HEK293 (cell line): ENCODE results near the gene BIK.

Experiments used
- BCL11A ChIP-seq: fragments of 450-650 bp; formaldehyde crosslinking; IDR thresholded peaks from 2 replicates; pipeline ENCODE4 v1.5.1; 2016; ENCODE audit warnings: low read depth, missing biosample characterization, missing genetic modification characterization
- ZNF239 ChIP-seq: fragments of 450-650 bp; formaldehyde crosslinking; IDR thresholded peaks from 2 replicates; pipeline ENCODE4 v1.5.1; 2016; ENCODE audit warnings: missing biosample characterization, missing genetic modification characterization
- ZNF549 ChIP-seq: fragments of 450-650 bp; IDR thresholded peaks from 2 replicates; pipeline ENCODE4 v1.5.1; 2018; ENCODE audit warnings: missing biosample characterization, missing genetic modification characterization, mild to moderate bottlenecking, inconsistent platforms, moderate library complexity
- TF ChIP-seq, protein P1 (sequence below): fragments of 450-650 bp; formaldehyde crosslinking; IDR thresholded peaks from 2 replicates; pipeline ENCODE4 v1.5.1; 2016; ENCODE audit warnings: missing biosample characterization, missing genetic modification characterization
- TF ChIP-seq, protein P2 (sequence below): fragments of 450-650 bp; formaldehyde crosslinking; IDR thresholded peaks from 2 replicates; pipeline ENCODE4 v1.5.1; 2016; ENCODE audit warnings: missing biosample characterization, missing genetic modification characterization
- TF ChIP-seq, protein P3 (sequence below): fragments of 450-650 bp; formaldehyde crosslinking; IDR thresholded peaks from 2 replicates; pipeline ENCODE4 v1.5.1; 2016; ENCODE audit warnings: missing biosample characterization, missing genetic modification characterization
- TF ChIP-seq, protein P4 (sequence below): fragments of 450-650 bp; formaldehyde crosslinking; IDR thresholded peaks from 2 replicates; pipeline ENCODE4 v1.5.1; 2016; ENCODE audit warnings: missing biosample characterization, missing genetic modification characterization, low read depth

DNA sequence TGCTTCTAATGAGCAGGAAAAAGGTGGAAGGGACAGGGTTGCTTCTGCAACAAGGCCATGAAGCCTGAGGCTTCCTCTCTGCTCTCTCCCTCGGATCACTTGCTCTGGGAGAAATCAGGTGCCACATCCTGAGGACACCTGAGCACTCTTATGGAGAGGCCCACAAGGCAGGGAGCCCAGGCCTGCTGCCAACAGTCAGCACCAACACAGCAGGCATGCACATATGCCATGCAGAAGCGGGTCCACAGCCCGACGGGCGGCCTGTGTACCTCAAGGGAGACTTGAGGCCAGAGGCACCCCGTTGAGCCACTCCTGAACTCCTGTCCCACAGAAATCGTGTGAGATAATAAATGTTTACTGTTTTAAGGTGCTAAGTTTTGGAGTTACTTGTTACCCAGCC, 66.9 kb downstream of the BIK start:
- TF ChIP-seq, protein P1, sequence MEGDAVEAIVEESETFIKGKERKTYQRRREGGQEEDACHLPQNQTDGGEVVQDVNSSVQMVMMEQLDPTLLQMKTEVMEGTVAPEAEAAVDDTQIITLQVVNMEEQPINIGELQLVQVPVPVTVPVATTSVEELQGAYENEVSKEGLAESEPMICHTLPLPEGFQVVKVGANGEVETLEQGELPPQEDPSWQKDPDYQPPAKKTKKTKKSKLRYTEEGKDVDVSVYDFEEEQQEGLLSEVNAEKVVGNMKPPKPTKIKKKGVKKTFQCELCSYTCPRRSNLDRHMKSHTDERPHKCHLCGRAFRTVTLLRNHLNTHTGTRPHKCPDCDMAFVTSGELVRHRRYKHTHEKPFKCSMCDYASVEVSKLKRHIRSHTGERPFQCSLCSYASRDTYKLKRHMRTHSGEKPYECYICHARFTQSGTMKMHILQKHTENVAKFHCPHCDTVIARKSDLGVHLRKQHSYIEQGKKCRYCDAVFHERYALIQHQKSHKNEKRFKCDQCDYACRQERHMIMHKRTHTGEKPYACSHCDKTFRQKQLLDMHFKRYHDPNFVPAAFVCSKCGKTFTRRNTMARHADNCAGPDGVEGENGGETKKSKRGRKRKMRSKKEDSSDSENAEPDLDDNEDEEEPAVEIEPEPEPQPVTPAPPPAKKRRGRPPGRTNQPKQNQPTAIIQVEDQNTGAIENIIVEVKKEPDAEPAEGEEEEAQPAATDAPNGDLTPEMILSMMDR, result no peak
- TF ChIP-seq, protein P2, sequence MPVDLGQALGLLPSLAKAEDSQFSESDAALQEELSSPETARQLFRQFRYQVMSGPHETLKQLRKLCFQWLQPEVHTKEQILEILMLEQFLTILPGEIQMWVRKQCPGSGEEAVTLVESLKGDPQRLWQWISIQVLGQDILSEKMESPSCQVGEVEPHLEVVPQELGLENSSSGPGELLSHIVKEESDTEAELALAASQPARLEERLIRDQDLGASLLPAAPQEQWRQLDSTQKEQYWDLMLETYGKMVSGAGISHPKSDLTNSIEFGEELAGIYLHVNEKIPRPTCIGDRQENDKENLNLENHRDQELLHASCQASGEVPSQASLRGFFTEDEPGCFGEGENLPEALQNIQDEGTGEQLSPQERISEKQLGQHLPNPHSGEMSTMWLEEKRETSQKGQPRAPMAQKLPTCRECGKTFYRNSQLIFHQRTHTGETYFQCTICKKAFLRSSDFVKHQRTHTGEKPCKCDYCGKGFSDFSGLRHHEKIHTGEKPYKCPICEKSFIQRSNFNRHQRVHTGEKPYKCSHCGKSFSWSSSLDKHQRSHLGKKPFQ (tag by site-specific recombination), result no peak
- no peak for TF ChIP-seq ZNF549 (tag by site-specific recombination)
- TF ChIP-seq, protein P3, sequence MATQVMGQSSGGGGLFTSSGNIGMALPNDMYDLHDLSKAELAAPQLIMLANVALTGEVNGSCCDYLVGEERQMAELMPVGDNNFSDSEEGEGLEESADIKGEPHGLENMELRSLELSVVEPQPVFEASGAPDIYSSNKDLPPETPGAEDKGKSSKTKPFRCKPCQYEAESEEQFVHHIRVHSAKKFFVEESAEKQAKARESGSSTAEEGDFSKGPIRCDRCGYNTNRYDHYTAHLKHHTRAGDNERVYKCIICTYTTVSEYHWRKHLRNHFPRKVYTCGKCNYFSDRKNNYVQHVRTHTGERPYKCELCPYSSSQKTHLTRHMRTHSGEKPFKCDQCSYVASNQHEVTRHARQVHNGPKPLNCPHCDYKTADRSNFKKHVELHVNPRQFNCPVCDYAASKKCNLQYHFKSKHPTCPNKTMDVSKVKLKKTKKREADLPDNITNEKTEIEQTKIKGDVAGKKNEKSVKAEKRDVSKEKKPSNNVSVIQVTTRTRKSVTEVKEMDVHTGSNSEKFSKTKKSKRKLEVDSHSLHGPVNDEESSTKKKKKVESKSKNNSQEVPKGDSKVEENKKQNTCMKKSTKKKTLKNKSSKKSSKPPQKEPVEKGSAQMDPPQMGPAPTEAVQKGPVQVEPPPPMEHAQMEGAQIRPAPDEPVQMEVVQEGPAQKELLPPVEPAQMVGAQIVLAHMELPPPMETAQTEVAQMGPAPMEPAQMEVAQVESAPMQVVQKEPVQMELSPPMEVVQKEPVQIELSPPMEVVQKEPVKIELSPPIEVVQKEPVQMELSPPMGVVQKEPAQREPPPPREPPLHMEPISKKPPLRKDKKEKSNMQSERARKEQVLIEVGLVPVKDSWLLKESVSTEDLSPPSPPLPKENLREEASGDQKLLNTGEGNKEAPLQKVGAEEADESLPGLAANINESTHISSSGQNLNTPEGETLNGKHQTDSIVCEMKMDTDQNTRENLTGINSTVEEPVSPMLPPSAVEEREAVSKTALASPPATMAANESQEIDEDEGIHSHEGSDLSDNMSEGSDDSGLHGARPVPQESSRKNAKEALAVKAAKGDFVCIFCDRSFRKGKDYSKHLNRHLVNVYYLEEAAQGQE, result no peak
- no peak for TF ChIP-seq BCL11A (tag by site-specific recombination)
- no peak for TF ChIP-seq ZNF239
- TF ChIP-seq, protein P4, sequence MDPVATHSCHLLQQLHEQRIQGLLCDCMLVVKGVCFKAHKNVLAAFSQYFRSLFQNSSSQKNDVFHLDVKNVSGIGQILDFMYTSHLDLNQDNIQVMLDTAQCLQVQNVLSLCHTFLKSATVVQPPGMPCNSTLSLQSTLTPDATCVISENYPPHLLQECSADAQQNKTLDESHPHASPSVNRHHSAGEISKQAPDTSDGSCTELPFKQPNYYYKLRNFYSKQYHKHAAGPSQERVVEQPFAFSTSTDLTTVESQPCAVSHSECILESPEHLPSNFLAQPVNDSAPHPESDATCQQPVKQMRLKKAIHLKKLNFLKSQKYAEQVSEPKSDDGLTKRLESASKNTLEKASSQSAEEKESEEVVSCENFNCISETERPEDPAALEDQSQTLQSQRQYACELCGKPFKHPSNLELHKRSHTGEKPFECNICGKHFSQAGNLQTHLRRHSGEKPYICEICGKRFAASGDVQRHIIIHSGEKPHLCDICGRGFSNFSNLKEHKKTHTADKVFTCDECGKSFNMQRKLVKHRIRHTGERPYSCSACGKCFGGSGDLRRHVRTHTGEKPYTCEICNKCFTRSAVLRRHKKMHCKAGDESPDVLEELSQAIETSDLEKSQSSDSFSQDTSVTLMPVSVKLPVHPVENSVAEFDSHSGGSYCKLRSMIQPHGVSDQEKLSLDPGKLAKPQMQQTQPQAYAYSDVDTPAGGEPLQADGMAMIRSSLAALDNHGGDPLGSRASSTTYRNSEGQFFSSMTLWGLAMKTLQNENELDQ (tag by site-specific recombination), result no peak
